SK-N-MC (cell line): ENCODE results near the gene GPANK1.

ENCODE experiments used
- DNase-seq: peaks from one replicate; pipeline ENCODE4 v3.0.0-alpha.2; 2011; ENCODE audit warnings: low read depth, low spot score
- H3K27ac ChIP-seq: fragments of 200-600 bp; sonication (generic); 2 replicates; pipeline ENCODE4 v1.5.1; 2016; ENCODE audit warnings: mixed run types
- H3K36me3 ChIP-seq: fragments of 200-600 bp; sonication (generic); 2 replicates; pipeline ENCODE4 v1.6.1; 2017; ENCODE audit warnings: antibody characterized with exemption, low read length, mixed read lengths; ENCODE audit not compliant: insufficient read depth
- H3K4me3 ChIP-seq: fragments of 200-600 bp; sonication (generic); 2 replicates; pipeline ENCODE4 v1.5.1; 2016
- H3K9ac ChIP-seq: fragments of 200-600 bp; sonication (generic); 2 replicates; pipeline ENCODE4 v1.8.0; 2017; ENCODE audit warnings: mixed run types, mixed read lengths; ENCODE audit not compliant: insufficient read length
- H3K9me3 ChIP-seq: fragments of 200-600 bp; sonication (generic); 2 replicates; pipeline ENCODE4 v1.6.1; 2017; ENCODE audit warnings: low read depth, mild to moderate bottlenecking, antibody characterized with exemption, low read length, moderate library complexity, mixed read lengths
- EZH2 ChIP-seq: fragments of 200-600 bp; sonication (generic); IDR thresholded peaks from one replicate; pipeline ENCODE4 v1.6.1; 2017; ENCODE audit warnings: antibody characterized with exemption
- FOXP2 ChIP-seq: optimal IDR thresholded peaks from 2 replicates; pipeline ENCODE3; 2011; ENCODE audit warnings: mild to moderate bottlenecking, moderate library complexity; ENCODE audit not compliant: insufficient read depth; ENCODE audit errors: extremely low read length, control extremely low read depth
- POLR2AphosphoS5 ChIP-seq: IDR thresholded peaks from 2 replicates; pipeline ENCODE4 v1.6.1; 2012; ENCODE audit warnings: mild to moderate bottlenecking, low read depth, low read length, borderline replicate concordance

Gene GPANK1

GRCh38 chr6:31706599-31706998 lies 41.8 kb upstream of the GPANK1 start, which contains the start of gene LY6G6F:
Gene LY6G6F, plus strand, starts transcription at chr6:31706866. Its CDS starts 41 bp downstream, at chr6:31706907.
- no peak for DNase-seq
- H3K9ac ChIP-seq = no peak within 1 kb of the TSS
- H3K9me3 ChIP-seq = no peaks in the 10 kb centered on the region
- no peak for TF ChIP-seq EZH2
- TF ChIP-seq POLR2AphosphoS5 = no peak
- no peak for TF ChIP-seq FOXP2
- no peak within 1 kb of the TSS for H3K4me3 ChIP-seq
- H3K27ac ChIP-seq = peak within 1 kb of the TSS; percentile 31; the same call in 1 of the 2 replicates
- H3K36me3 ChIP-seq = no peaks in the 10 kb centered on the region

DNA sequence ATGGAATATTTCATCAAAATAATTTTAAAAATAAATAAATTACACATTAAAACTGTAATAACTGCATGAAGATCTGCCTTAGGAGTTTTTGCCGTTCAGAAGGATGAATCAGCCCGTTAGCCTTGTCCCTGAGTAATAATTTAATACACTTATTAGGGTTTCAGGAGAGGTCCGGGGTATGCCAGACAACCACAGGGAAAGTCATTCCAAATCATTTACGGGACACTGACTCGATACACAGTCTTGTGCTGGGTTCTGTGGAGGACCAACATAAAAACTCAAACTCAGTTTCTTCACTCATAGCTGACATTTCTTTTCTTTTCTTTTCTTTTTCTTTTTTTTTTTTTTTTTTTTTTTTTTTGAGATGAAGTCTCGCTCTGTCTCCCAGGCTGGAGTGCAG lies 41.1 kb upstream of the GPANK1 start:
- Histone ChIP-seq H3K27ac (peak overlapping the region; percentile 31; the same call in 1 of the 2 replicates), H3K4me3 (no peak overlapping the region), H3K9ac (no peak overlapping the region), H3K9me3 (no peaks in the 10 kb centered on the region), H3K36me3 (no peaks in the 10 kb centered on the region; the same call in 1 of the 2 replicates)
- no peak for DNase-seq
- TF ChIP-seq EZH2 = no peak

- H3K9ac ChIP-seq = peak within 1 kb of the TSS; percentile 86
- peaks cover 6% of the 10 kb centered on the region for H3K36me3 ChIP-seq
- peak within 1 kb of the TSS; percentile 65 for H3K27ac ChIP-seq
- peak within 1 kb of the TSS; percentile 93 for H3K4me3 ChIP-seq
- DNase-seq = peak; percentile 97
- TF ChIP-seq POLR2AphosphoS5 (peak; percentile 95), EZH2 (no peak)
- no peaks in the 10 kb centered on the region for H3K9me3 ChIP-seq
Observed at GRCh38 chr6:31702819-31703716, 38.3 kb upstream of the GPANK1 start, which contains the start of gene ABHD16A. Gene ABHD16A, minus strand, starts transcription at chr6:31703324. Its CDS starts 43 bp downstream, at chr6:31703281.

DNA sequence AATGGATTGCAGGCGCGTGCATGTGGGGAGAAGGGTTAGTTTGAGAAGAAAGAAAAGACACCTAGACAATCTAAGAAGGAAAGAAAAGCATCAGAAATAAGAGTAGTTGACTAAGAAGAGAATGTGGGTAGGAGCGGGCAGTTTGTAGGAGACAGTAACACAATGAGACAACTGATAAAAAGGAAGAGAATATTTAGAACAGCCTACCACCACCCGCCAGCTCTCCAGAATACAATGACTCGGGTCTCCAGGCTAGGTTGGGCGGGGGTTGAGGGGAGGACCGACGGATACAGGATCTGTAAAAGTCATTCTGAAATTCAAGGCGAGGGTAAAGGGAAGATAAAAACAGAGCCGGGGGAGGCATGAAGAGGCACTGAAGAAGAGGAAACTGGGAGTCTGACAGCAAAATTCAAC lies 37.6 kb upstream of the GPANK1 start:
- no peak for DNase-seq
- peak overlapping the region; percentile 86 for H3K9ac ChIP-seq
- no peak for TF ChIP-seq EZH2
- TF ChIP-seq FOXP2 = no peak
- TF ChIP-seq POLR2AphosphoS5 = no peak
- H3K4me3 ChIP-seq = peak overlapping the region; percentile 93
- H3K27ac ChIP-seq = peak overlapping the region; percentile 65
- no peaks in the 10 kb centered on the region for H3K9me3 ChIP-seq
- H3K36me3 ChIP-seq = peaks cover 6% of the 10 kb centered on the region

GRCh38 chr6:31701666-31702404 lies 37.0 kb upstream of the GPANK1 start:
- peak overlapping the region; percentile 65; the same call in 1 of the 2 replicates for H3K27ac ChIP-seq
- no peak for DNase-seq
- H3K4me3 ChIP-seq = peak overlapping the region; percentile 93

GRCh38 chr6:31700740-31701401 lies 36.1 kb upstream of the GPANK1 start:
- Histone ChIP-seq H3K36me3 (peaks cover 16% of the 10 kb centered on the region), H3K27ac (no peak overlapping the region), H3K4me3 (no peak overlapping the region), H3K9ac (no peak overlapping the region), H3K9me3 (no peaks in the 10 kb centered on the region)
- no peak for TF ChIP-seq EZH2
- no peak for TF ChIP-seq FOXP2
- TF ChIP-seq POLR2AphosphoS5 = no peak
- DNase-seq = no peak

More at GRCh38 chr6:31701666-31702404, 37.0 kb upstream of the GPANK1 start:
- Histone ChIP-seq H3K36me3 (peaks cover 11% of the 10 kb centered on the region), H3K9me3 (no peaks in the 10 kb centered on the region), H3K9ac (peak overlapping the region; percentile 86)
- TF ChIP-seq POLR2AphosphoS5 (no peak), FOXP2 (no peak)

DNA sequence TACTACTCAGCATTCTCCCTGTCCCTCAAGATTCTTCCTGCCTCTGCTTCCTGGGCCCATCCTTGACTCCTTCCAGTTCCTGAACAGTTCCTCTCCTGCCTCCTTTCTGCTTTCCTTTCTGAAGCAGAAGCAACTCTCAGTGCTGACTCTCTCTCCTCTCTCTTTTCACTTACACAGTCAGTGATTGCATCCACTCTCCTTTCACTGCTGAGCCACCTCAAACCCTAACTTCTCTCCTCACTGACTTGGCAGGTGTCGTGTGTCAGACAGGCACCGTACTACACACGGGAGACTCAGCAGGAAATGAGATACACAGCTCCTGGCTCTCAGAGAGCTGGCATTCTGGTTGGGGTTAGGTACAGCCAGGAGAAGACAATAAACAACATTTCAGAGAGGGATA lies 32.8 kb upstream of the GPANK1 start:
- no peak overlapping the region for H3K9ac ChIP-seq
- DNase-seq = no peak
- H3K9me3 ChIP-seq = no peaks in the 10 kb centered on the region
- no peak overlapping the region for H3K27ac ChIP-seq
- no peak for TF ChIP-seq EZH2
- no peak overlapping the region for H3K4me3 ChIP-seq
- peaks cover 20% of the 10 kb centered on the region for H3K36me3 ChIP-seq

- H3K9ac ChIP-seq = no peak overlapping the region
- DNase-seq = no peak
- H3K27ac ChIP-seq = no peak overlapping the region
- no peaks in the 10 kb centered on the region for H3K9me3 ChIP-seq
- no peak for TF ChIP-seq POLR2AphosphoS5
- peaks cover 25% of the 10 kb centered on the region; the same call in 1 of the 2 replicates for H3K36me3 ChIP-seq
- H3K4me3 ChIP-seq = no peak overlapping the region
Observed at GRCh38 chr6:31693535-31693934, 28.7 kb upstream of the GPANK1 start.
